Glutamatergic neuron (in vitro differentiated cells): ENCODE measurements around the gene SLC9A3. TPM values are rescaled to one million over a fixed set of nuclear protein-coding genes. Genes with fewer than 3 reads are reported as not detected.

ENCODE experiments used
- DNase-seq: peaks from one replicate; pipeline ENCODE4 v3.0.0; 2022
- H3K27ac Mint-ChIP-seq: one replicate; pipeline ENCODE4 v1.8.0; 2020; ENCODE audit warnings: mild to moderate bottlenecking, mixed read lengths, inconsistent platforms; ENCODE audit not compliant: unreplicated experiment
- H3K27me3 Mint-ChIP-seq: one replicate; pipeline ENCODE4 v1.8.0; 2020; ENCODE audit warnings: mild to moderate bottlenecking, moderate library complexity, mixed read lengths, inconsistent platforms; ENCODE audit not compliant: unreplicated experiment
- H3K36me3 Mint-ChIP-seq: one replicate; pipeline ENCODE4 v1.8.0; 2020; ENCODE audit warnings: mild to moderate bottlenecking, mixed read lengths, inconsistent platforms; ENCODE audit not compliant: unreplicated experiment
- H3K4me1 Mint-ChIP-seq: one replicate; pipeline ENCODE4 v1.8.0; 2020; ENCODE audit warnings: mild to moderate bottlenecking, low read depth, mixed read lengths, inconsistent platforms; ENCODE audit not compliant: unreplicated experiment
- H3K4me3 Mint-ChIP-seq: one replicate; pipeline ENCODE4 v1.8.0; 2020; ENCODE audit warnings: mild to moderate bottlenecking, mixed read lengths, inconsistent platforms; ENCODE audit not compliant: unreplicated experiment
- H3K9me3 Mint-ChIP-seq: one replicate; pipeline ENCODE4 v1.8.0; 2020; ENCODE audit warnings: mild to moderate bottlenecking, moderate library complexity, mixed read lengths, inconsistent platforms; ENCODE audit not compliant: unreplicated experiment
- CTCF ChIP-seq: fragments of 200-600 bp; sonication (generic); IDR thresholded peaks from one replicate; pipeline ENCODE4 v1.5.0; 2021; ENCODE audit not compliant: partially characterized antibody, unreplicated experiment
- total RNA-seq: library from RNA; stranded (reverse); fragmentation: NEBNext Ultra II Directional; extraction: Animal tissue kit (Norgen Biotek cat#: 25700); gene quantifications from one replicate; pipeline ENCODE4 v1.2.1, GENCODE V29; 2021; ENCODE audit not compliant: unreplicated experiment

Gene SLC9A3
- total RNA-seq, 1 donor from 2014 or later: 1.1 TPM

- Mint-ChIP-seq H3K4me3 (no peak overlapping the region), H3K27me3 (peaks cover 3% of the 10 kb centered on the region), H3K4me1 (no peaks in the 10 kb centered on the region), H3K27ac (no peak overlapping the region), H3K36me3 (peaks cover 12% of the 10 kb centered on the region), H3K9me3 (no peaks in the 10 kb centered on the region)
- TF ChIP-seq CTCF: no peak
- no peak for DNase-seq
Measured at GRCh38 chr5:463301-463700, 60.9 kb downstream of the SLC9A3 start.

- no peaks in the 10 kb centered on the region for H3K9me3 Mint-ChIP-seq
- H3K4me1 Mint-ChIP-seq: no peaks in the 10 kb centered on the region
- no peak overlapping the region for H3K4me3 Mint-ChIP-seq
- H3K36me3 Mint-ChIP-seq: peaks cover 12% of the 10 kb centered on the region
- TF ChIP-seq CTCF: no peak
- peak; percentile 3 for DNase-seq
- H3K27me3 Mint-ChIP-seq: peaks cover 3% of the 10 kb centered on the region
- no peak overlapping the region for H3K27ac Mint-ChIP-seq
Measured at GRCh38 chr5:462051-462481, 62.2 kb downstream of the SLC9A3 start.

GRCh38 chr5:460273-460625 lies 64.0 kb downstream of the SLC9A3 start:
- H3K27me3 Mint-ChIP-seq: peaks cover 1% of the 10 kb centered on the region
- no peaks in the 10 kb centered on the region for H3K9me3 Mint-ChIP-seq
- H3K4me3 Mint-ChIP-seq: no peak overlapping the region
- no peak overlapping the region for H3K27ac Mint-ChIP-seq
- DNase-seq: peak; percentile 3
- TF ChIP-seq CTCF: no peak
- no peaks in the 10 kb centered on the region for H3K4me1 Mint-ChIP-seq
- peaks cover 12% of the 10 kb centered on the region for H3K36me3 Mint-ChIP-seq

- DNase-seq: peak; percentile 4
- H3K27ac Mint-ChIP-seq: no peak overlapping the region
- TF ChIP-seq CTCF: no peak
- peaks cover 12% of the 10 kb centered on the region for H3K36me3 Mint-ChIP-seq
- no peaks in the 10 kb centered on the region for H3K4me1 Mint-ChIP-seq
- no peak overlapping the region for H3K4me3 Mint-ChIP-seq
- no peaks in the 10 kb centered on the region for H3K9me3 Mint-ChIP-seq
- peaks cover 1% of the 10 kb centered on the region for H3K27me3 Mint-ChIP-seq
Measured at GRCh38 chr5:459562-460272, 64.5 kb downstream of the SLC9A3 start.

- peak; percentile 9 for DNase-seq
- Mint-ChIP-seq H3K27ac (no peak overlapping the region), H3K9me3 (no peaks in the 10 kb centered on the region), H3K36me3 (peaks cover 17% of the 10 kb centered on the region), H3K4me3 (no peak overlapping the region), H3K4me1 (no peaks in the 10 kb centered on the region), H3K27me3 (peaks cover 5% of the 10 kb centered on the region)
- TF ChIP-seq CTCF: no peak
Measured at GRCh38 chr5:458547-459353, 65.5 kb downstream of the SLC9A3 start.
